Kidney epithelial cell (primary cell): ENCODE measurements around the gene ACAN. TPM values are rescaled to one million over a fixed set of nuclear protein-coding genes. Genes with fewer than 3 reads are reported as not detected.
"Not testable (repeated sequence)": the region's sequence is repeated elsewhere in the genome, so short reads cannot be mapped to it uniquely, and the experiment has no call there.

ENCODE experiments used
- DNase-seq: peaks from one replicate; pipeline ENCODE4 v3.0.0-alpha.2; 2010; ENCODE audit warnings: low read depth
- H3K27me3 ChIP-seq: 2 replicates; pipeline ENCODE4 v1.6.0; 2011; ENCODE audit warnings: low read length; ENCODE audit not compliant: control insufficient read depth, insufficient read depth
- H3K36me3 ChIP-seq: 2 replicates; pipeline ENCODE4 v1.5.1; 2011; ENCODE audit warnings: low read length; ENCODE audit not compliant: control insufficient read depth, insufficient read depth
- H3K4me3 ChIP-seq: 2 replicates; pipeline ENCODE4 v1.5.1; 2011; ENCODE audit warnings: low read depth, mild to moderate bottlenecking, control low read depth, low read length
- CTCF ChIP-seq: IDR thresholded peaks from 2 replicates; pipeline ENCODE4 v1.5.1; 2011; ENCODE audit warnings: mild to moderate bottlenecking, moderate library complexity, low read length, control low read depth, inconsistent platforms; ENCODE audit not compliant: insufficient read depth, poor library complexity, severe bottlenecking
- total RNA-seq: library from RNA; depleted of rRNA; stranded (reverse); fragments of >200 nt; gene quantifications from 2 replicates; pipeline ENCODE4 v1.2.3, GENCODE V29; 2015

The ACAN gene
- total RNA-seq, 1 donor from 2014 or later: 0.08 TPM

- TF ChIP-seq CTCF: no peak
- no peak for DNase-seq
- H3K36me3 ChIP-seq: no peaks in the 10 kb centered on the region
- no peaks in the 10 kb centered on the region for H3K27me3 ChIP-seq
- no peak overlapping the region for H3K4me3 ChIP-seq
Observed at GRCh38 chr15:88913850-88914169, 110.6 kb downstream of the ACAN start.

GRCh38 chr15:88915354-88915753 is 112.1 kb downstream of the ACAN start:
- H3K27me3 ChIP-seq: no peaks in the 10 kb centered on the region
- H3K4me3 ChIP-seq: no peak overlapping the region
- no peaks in the 10 kb centered on the region for H3K36me3 ChIP-seq
- TF ChIP-seq CTCF: no peak
- no peak for DNase-seq

GRCh38 chr15:88917760-88918159 is 114.5 kb downstream of the ACAN start:
- Histone ChIP-seq H3K4me3 (no peak overlapping the region), H3K27me3 (no peaks in the 10 kb centered on the region), H3K36me3 (no peaks in the 10 kb centered on the region)
- no peak for DNase-seq
- no peak for TF ChIP-seq CTCF

DNA sequence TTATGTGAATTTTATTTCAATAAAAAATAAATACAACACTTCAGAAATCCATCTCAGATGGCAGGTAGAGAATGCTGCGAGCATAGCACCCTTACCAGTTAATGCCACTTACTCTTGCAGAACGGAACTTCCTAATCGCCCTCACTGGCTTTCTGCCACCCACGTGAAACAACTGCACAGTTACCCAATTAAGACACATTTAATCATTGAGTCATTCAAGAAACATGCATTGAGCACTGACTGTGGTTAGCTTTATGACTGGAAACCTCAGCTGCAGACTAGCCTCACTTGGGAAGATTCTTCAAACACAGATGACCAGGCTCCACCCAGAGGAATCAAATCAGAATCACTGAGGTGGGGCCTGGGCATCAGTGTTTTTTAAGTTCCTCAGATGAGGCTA is 115.5 kb downstream of the ACAN start:
- H3K27me3 ChIP-seq: no peaks in the 10 kb centered on the region
- no peak for TF ChIP-seq CTCF
- peak; percentile 99 for DNase-seq
- H3K4me3 ChIP-seq: no peak overlapping the region
- H3K36me3 ChIP-seq: no peaks in the 10 kb centered on the region

GRCh38 chr15:88920186-88920891 is 117.1 kb downstream of the ACAN start:
- Histone ChIP-seq H3K36me3 (no peaks in the 10 kb centered on the region), H3K4me3 (no peak overlapping the region), H3K27me3 (no peaks in the 10 kb centered on the region)
- no peak for TF ChIP-seq CTCF
- DNase-seq: peak; percentile 74

DNA sequence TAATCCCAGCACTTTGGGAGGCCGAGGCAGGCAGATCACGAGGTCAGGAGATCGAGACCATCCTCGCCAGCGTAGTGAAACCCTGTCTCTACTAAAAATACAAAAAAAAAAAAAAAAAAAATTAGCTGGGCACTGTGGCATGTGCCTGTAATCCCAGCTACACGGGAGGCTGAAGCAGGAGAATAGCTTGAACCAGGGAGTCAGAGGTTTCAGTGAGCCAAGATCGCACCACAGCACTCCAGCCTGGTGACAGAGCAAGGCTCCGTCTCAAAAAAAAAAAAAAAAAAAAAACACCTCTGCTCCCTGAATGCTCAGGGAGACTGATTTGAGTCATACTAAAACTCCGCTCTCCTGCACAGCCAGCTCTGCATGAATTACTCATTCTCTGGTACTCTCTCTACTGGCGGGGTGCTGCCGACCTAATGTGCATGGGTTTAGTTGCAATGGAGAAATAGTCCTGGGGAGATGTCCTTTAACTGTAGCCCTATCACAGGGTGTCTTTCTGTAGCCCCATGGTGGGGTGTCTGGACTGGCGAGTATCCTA is 117.7 kb downstream of the ACAN start:
- DNase-seq: peak; percentile 92
- not testable (repeated sequence) for H3K27me3 ChIP-seq, H3K36me3 ChIP-seq, H3K4me3 ChIP-seq

Other genes with a start within 250 kb of the ACAN start
- gene AEN, start 182.1 kb upstream of the ACAN start, total RNA-seq: 78.2 and 78.7 TPM in 2 replicates
- gene ISG20, start 164.4 kb upstream of the ACAN start, total RNA-seq: 22.3 and 36.0 TPM in 2 replicates
- 16.8 and 28.2 TPM in 2 replicates for gene HAPLN3, start 92.1 kb downstream of the ACAN start, total RNA-seq
- 261 and 270 TPM in 2 replicates for gene MFGE8, start 109.9 kb downstream of the ACAN start, total RNA-seq